AG04450 (cell line): ENCODE data around the gene TMED7. TPM values are rescaled to one million over a fixed set of nuclear protein-coding genes. Genes with fewer than 3 reads are reported as not detected.
A peak's percentile ranks its signal among the peaks of the same experiment; 100 is the strongest.

Experiments
- CTCF ChIA-PET: fragments of 300-600, 350-600 bp; formaldehyde crosslinking; extraction: SDS; loops from one replicate; lab custom pipeline; 2022; ENCODE audit warnings: antibody characterized with exemption, inconsistent platforms; lab: Charles Lee
- POLR2A ChIA-PET: fragments of 350-600 bp; formaldehyde crosslinking; extraction: SDS; loops from one replicate; lab custom pipeline; 2021; ENCODE audit warnings: antibody characterized with exemption, inconsistent platforms; lab: Yijun Ruan, JAX
- DNase-seq: peaks from one replicate; pipeline ENCODE4 v3.0.0-alpha.2; 2011; ENCODE audit warnings: low read depth, low spot score
- H3K27ac ChIP-seq: one replicate; pipeline ENCODE4 v1.5.1; 2012; ENCODE audit warnings: low read depth, low read length, control low read depth
- H3K27me3 ChIP-seq: one replicate; pipeline ENCODE4 v1.6.0; 2012; ENCODE audit warnings: low read length; ENCODE audit not compliant: control insufficient read depth, insufficient read depth
- H3K4me3 ChIP-seq: 2 replicates; pipeline ENCODE4 v1.5.1; 2011; ENCODE audit warnings: mild to moderate bottlenecking, low read depth, low read length, control low read depth
- H3K9me3 ChIP-seq: 2 replicates; pipeline ENCODE4 v1.5.1; 2012; ENCODE audit warnings: low read length; ENCODE audit not compliant: control insufficient read depth, insufficient read depth
- CTCF ChIP-seq: IDR thresholded peaks from 2 replicates; pipeline ENCODE4 v1.5.1; 2011; ENCODE audit warnings: low read depth, low read length, control low read depth, inconsistent platforms
- polyA plus RNA-seq: library from polyadenylated mRNA; depleted of rRNA; stranded (reverse); fragments of >200 nt; gene quantifications from 2 replicates; pipeline ENCODE4 v1.2.3, GENCODE V29; 2011

Gene TMED7
- polyA plus RNA-seq, 1 experiment: 110 TPM

GRCh38 chr5:115575167-115576070 lies 50.4 kb downstream of the TMED7 start:
- ChIA-PET CTCF (interaction anchor here (0.6 to 3.4 kb wide), 13 partner anchors 17 to 478 kb away, joined by 3 to 87 read pairs (median 3); no protein-coding TSS in a partner anchor), POLR2A (interaction anchor here (0.6 to 1.4 kb wide), 3 partner anchors 32 to 47 kb away, joined by 4 to 6 read pairs (median 5); no protein-coding TSS in a partner anchor)
- Histone ChIP-seq H3K27me3 (no peaks in the 10 kb centered on the region), H3K9me3 (no peaks in the 10 kb centered on the region), H3K27ac (no peak overlapping the region), H3K4me3 (no peak overlapping the region)
- TF ChIP-seq CTCF: no peak
- DNase-seq: peak; percentile 42

- no peak for DNase-seq
- ChIA-PET CTCF (interaction anchor here (3.4 to 3.8 kb wide), 2 partner anchors 263 to 264 kb away, joined by 18 to 87 read pairs; no protein-coding TSS in a partner anchor), POLR2A (no interaction called here)
- no peaks in the 10 kb centered on the region for H3K9me3 ChIP-seq
- no peaks in the 10 kb centered on the region for H3K27me3 ChIP-seq
- H3K4me3 ChIP-seq: no peak overlapping the region
- TF ChIP-seq CTCF: no peak
- H3K27ac ChIP-seq: no peak overlapping the region
Measured at GRCh38 chr5:115573133-115573532, 52.7 kb downstream of the TMED7 start.

- POLR2A ChIA-PET: no interaction called here
- H3K4me3 ChIP-seq: no peak overlapping the region
- no peaks in the 10 kb centered on the region for H3K9me3 ChIP-seq
- H3K27me3 ChIP-seq: no peaks in the 10 kb centered on the region
- H3K27ac ChIP-seq: no peak overlapping the region
- no peak for TF ChIP-seq CTCF
- CTCF ChIA-PET: interaction anchor here (0.6 to 3.8 kb wide), 3 partner anchors 26 to 269 kb away, joined by 3 to 18 read pairs (median 5); no protein-coding TSS in a partner anchor
- no peak for DNase-seq
Measured at GRCh38 chr5:115571441-115571878, 54.4 kb downstream of the TMED7 start.

GRCh38 chr5:115568668-115569067 lies 57.2 kb downstream of the TMED7 start:
- Histone ChIP-seq H3K4me3 (no peak overlapping the region), H3K27me3 (no peaks in the 10 kb centered on the region), H3K27ac (no peak overlapping the region), H3K9me3 (no peaks in the 10 kb centered on the region)
- no peak for DNase-seq
- ChIA-PET CTCF (interaction anchor here (1.3 to 1.7 kb wide), 2 partner anchors 258 to 260 kb away, joined by 4 to 10 read pairs; no protein-coding TSS in a partner anchor), POLR2A (no interaction called here)
- TF ChIP-seq CTCF: no peak

- Histone ChIP-seq H3K27ac (no peak overlapping the region), H3K27me3 (no peaks in the 10 kb centered on the region), H3K4me3 (no peak overlapping the region), H3K9me3 (no peaks in the 10 kb centered on the region)
- POLR2A ChIA-PET: no interaction called here
- CTCF ChIA-PET: no interaction called here
- no peak for TF ChIP-seq CTCF
- no peak for DNase-seq
Measured at GRCh38 chr5:115565233-115565632, 60.6 kb downstream of the TMED7 start.
